Measurements from ENCODE around the gene SAMSN1. TPM values are rescaled to one million over a fixed set of nuclear protein-coding genes. Genes with fewer than 3 reads are reported as not detected.

SAMSN1 gene
- total RNA-seq, 3 donors from 2014 or later (not counting 1 experiment from before 2014, with no cell fraction given), result 17.7 to 101 (median 18.2) TPM

DNA sequence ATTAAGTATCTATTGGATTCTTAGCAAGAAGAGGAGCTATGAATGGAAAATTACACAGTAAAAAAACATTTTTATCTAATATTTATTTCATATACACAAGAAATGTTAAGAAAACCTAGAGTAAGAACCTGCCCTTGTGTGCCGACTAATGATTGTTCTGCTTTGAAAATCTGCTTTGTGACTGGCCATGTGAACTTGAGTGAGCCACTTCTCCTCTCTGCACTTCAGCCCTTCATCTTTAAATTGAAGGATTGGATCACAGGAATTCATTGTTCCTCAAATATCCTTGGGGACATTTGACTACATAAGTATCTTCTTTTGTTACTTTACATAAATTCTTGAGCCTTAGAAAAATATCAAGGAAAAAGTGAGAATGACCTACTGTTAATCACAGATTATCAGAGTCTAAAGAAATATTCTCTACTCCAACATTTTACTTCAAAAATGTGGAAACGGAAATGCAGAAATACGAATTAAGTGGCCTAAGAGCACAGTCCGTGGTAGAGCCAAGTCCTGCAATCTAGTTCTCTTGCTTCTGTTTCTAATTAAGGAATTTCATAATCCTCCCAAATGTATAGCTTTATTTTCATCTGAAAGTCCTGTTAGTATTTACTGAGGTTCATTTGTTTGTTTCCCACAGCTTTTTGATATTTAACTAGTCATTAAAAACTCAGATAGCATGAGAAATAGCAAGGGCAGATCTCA, 46.3 kb upstream of the SAMSN1 start:
- Histone ChIP-seq H3K9me3 (ENCODE audit: control insufficient read depth, insufficient read depth, low read length) (no peaks in the 10 kb centered on the region), H3K4me1 (ENCODE audit: control insufficient read depth, insufficient read depth, low read length) (peaks cover 7% of the 10 kb centered on the region), H3K36me3 (ENCODE audit: control insufficient read depth, insufficient read depth, low read length) (no peaks in the 10 kb centered on the region), H3K27me3 (ENCODE audit: control insufficient read depth, insufficient read depth, low read length) (no peaks in the 10 kb centered on the region), H3K4me3 (ENCODE audit: low read length) (no peak overlapping the region), H3K27ac (ENCODE audit: low read length) (no peak overlapping the region)
- ATAC-seq (no peak), DNase-seq (no peak)
- WGBS (ENCODE audit: insufficient coverage), result 94% methylated on average over 4 of the region's 4 CpGs
- peaks cover 2% of the 10 kb centered on the region in 2 donors for H3K9me3 Mint-ChIP-seq
- H3K36me3 Mint-ChIP-seq, result no peaks in the 10 kb centered on the region
- peaks cover 15 to 16% of the 10 kb centered on the region in 2 donors for H3K4me1 Mint-ChIP-seq
- peak overlapping the region; percentile 13 to 55 for H3K27ac Mint-ChIP-seq
- no peaks in the 10 kb centered on the region for H3K27me3 Mint-ChIP-seq (ENCODE audit: low read depth in 2 of 2)
- H3K4me3 Mint-ChIP-seq, result no peak overlapping the region
- intact Hi-C loops (cut with micrococcal nuclease), result loop anchor here (5.0 kb wide), 1 partner anchor 45 kb away; the partner anchor contains the start of gene SAMSN1
- TF ChIP-seq, protein P1, sequence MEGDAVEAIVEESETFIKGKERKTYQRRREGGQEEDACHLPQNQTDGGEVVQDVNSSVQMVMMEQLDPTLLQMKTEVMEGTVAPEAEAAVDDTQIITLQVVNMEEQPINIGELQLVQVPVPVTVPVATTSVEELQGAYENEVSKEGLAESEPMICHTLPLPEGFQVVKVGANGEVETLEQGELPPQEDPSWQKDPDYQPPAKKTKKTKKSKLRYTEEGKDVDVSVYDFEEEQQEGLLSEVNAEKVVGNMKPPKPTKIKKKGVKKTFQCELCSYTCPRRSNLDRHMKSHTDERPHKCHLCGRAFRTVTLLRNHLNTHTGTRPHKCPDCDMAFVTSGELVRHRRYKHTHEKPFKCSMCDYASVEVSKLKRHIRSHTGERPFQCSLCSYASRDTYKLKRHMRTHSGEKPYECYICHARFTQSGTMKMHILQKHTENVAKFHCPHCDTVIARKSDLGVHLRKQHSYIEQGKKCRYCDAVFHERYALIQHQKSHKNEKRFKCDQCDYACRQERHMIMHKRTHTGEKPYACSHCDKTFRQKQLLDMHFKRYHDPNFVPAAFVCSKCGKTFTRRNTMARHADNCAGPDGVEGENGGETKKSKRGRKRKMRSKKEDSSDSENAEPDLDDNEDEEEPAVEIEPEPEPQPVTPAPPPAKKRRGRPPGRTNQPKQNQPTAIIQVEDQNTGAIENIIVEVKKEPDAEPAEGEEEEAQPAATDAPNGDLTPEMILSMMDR (IDR thresholded peaks at IDR 0.05), result no peak

DNA sequence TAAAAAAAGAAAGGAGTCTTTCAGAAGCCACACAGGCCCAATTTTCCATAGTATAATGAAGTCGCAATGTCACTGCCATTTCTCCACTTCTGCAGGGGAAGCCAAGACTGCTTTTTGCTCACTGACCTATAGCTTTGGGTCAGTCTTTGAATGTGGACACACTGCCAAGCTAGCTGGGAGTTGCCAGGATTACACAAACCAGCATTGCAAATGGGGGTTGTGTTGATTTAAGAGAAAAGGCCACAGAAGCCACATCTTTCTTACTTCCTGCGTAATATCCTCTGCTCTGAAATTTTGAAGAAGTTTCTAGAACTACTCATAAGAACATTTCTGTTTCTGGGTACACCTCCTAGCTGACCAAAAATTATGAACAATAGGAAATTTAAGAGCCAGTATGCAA, 45.8 kb upstream of the SAMSN1 start:
- Histone ChIP-seq H3K4me1 (ENCODE audit: control insufficient read depth, insufficient read depth, low read length) (peaks cover 7% of the 10 kb centered on the region), H3K27me3 (ENCODE audit: control insufficient read depth, insufficient read depth, low read length) (no peaks in the 10 kb centered on the region), H3K4me3 (ENCODE audit: low read length) (no peak overlapping the region), H3K36me3 (ENCODE audit: control insufficient read depth, insufficient read depth, low read length) (no peaks in the 10 kb centered on the region), H3K27ac (ENCODE audit: low read length) (peak overlapping the region; percentile 55), H3K9me3 (ENCODE audit: control insufficient read depth, insufficient read depth, low read length) (no peaks in the 10 kb centered on the region)
- DNase-seq (peak in 1 of 2 donors; percentile 44), ATAC-seq (peak; percentile 73 to 90 (median 78))
- Mint-ChIP-seq H3K4me1 (peaks cover 15 to 16% of the 10 kb centered on the region in 2 donors), H3K36me3 (no peaks in the 10 kb centered on the region), H3K27me3 (ENCODE audit: low read depth in 2 of 2) (no peaks in the 10 kb centered on the region), H3K4me3 (no peak overlapping the region), H3K27ac (peak overlapping the region; percentile 13 to 55), H3K9me3 (peaks cover 2% of the 10 kb centered on the region in 2 donors)
- intact Hi-C loops (cut with micrococcal nuclease), result loop anchor here (5.0 kb wide), 1 partner anchor 45 kb away; the partner anchor contains the start of gene SAMSN1
- TF ChIP-seq, protein P1 (IDR thresholded peaks at IDR 0.05), result no peak
- 76% methylated on average over 2 of the region's 2 CpGs for WGBS (ENCODE audit: insufficient coverage)

DNA sequence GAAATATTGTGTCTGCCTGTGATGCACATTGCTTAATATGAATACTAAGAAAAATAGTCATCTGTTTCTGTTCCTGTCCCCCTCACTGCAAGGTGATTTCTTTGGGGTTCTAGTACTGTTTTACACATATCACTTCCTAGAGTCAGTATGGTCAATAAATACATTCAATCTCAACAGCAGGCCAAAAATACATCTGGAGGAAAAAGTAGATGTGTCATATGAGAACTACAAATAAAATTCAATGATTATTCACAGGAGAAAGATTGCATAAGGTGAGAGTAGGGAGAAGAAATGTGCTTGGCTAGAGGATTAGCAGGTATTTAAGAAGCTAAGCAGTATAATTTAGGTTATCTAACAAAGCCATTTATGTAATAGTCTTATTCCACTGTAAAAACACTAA, 45.3 kb upstream of the SAMSN1 start:
- intact Hi-C loops (cut with micrococcal nuclease), result loop anchor here (5.0 kb wide), 1 partner anchor 44 kb away; the partner anchor contains the start of gene SAMSN1

More for the DNA sequence above, 45.3 kb upstream of the SAMSN1 start:
- Histone ChIP-seq H3K27me3 (ENCODE audit: control insufficient read depth, insufficient read depth, low read length) (no peaks in the 10 kb centered on the region), H3K36me3 (ENCODE audit: control insufficient read depth, insufficient read depth, low read length) (no peaks in the 10 kb centered on the region), H3K9me3 (ENCODE audit: control insufficient read depth, insufficient read depth, low read length) (no peaks in the 10 kb centered on the region), H3K27ac (ENCODE audit: low read length) (peak overlapping the region; percentile 55), H3K4me1 (ENCODE audit: control insufficient read depth, insufficient read depth, low read length) (peaks cover 7% of the 10 kb centered on the region), H3K4me3 (ENCODE audit: low read length) (no peak overlapping the region)
- Mint-ChIP-seq H3K4me3 (no peak overlapping the region), H3K36me3 (no peaks in the 10 kb centered on the region), H3K9me3 (peaks cover 2% of the 10 kb centered on the region in 2 donors), H3K27ac (peak overlapping the region; percentile 13 to 55), H3K27me3 (ENCODE audit: low read depth in 2 of 2) (no peaks in the 10 kb centered on the region), H3K4me1 (peaks cover 15 to 16% of the 10 kb centered on the region in 2 donors)
- ATAC-seq (no peak), DNase-seq (no peak)
- TF ChIP-seq, protein P1 (IDR thresholded peaks at IDR 0.05), result no peak
